ENCODE measurements around the gene NKD2. TPM values are rescaled to one million over a fixed set of nuclear protein-coding genes. Genes with fewer than 3 reads are reported as not detected.

The NKD2 gene, protein sequence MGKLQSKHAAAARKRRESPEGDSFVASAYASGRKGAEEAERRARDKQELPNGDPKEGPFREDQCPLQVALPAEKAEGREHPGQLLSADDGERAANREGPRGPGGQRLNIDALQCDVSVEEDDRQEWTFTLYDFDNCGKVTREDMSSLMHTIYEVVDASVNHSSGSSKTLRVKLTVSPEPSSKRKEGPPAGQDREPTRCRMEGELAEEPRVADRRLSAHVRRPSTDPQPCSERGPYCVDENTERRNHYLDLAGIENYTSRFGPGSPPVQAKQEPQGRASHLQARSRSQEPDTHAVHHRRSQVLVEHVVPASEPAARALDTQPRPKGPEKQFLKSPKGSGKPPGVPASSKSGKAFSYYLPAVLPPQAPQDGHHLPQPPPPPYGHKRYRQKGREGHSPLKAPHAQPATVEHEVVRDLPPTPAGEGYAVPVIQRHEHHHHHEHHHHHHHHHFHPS
- 0.57 and 2.6 TPM in 2 replicates for total RNA-seq (2021)
- percentile 11 among the genes with signal in this experiment for Bru-seq, nascent RNA
- BruChase-seq, experiment 1, labeled RNA remaining after a 2-hour chase: percentile 16 among the genes with signal in this experiment
- percentile 16 among the genes with signal in this experiment for BruChase-seq, experiment 2, labeled RNA remaining after a 6-hour chase
- long read RNA-seq, partial matches to known transcripts: 0 of 1 reads
- long read RNA-seq, other reads (novel, unspliced or antisense): 1 of 1 reads

- H3K27me3 ChIP-seq (ENCODE audit: insufficient read depth, low read depth): peaks cover 87% of the 10 kb centered on the region
- H3K79me2 ChIP-seq (ENCODE audit: low read depth): no peaks in the 10 kb centered on the region
- H3K4me1 ChIP-seq (replicated peaks; ENCODE audit: insufficient read depth): no peaks in the 10 kb centered on the region
- H3F3A ChIP-seq (ENCODE audit: insufficient read depth, low read depth): peaks cover 3% of the 10 kb centered on the region; the same call in 1 of the 2 replicates
- POLR2A ChIA-PET (ENCODE audit: unreplicated experiment): no interaction called here
- CTCF ChIA-PET: interaction anchor here (0.7 to 0.8 kb wide), 2 partner anchors 31 to 92 kb away, joined by 3 read pairs; no protein-coding TSS in a partner anchor
- peak; percentile 65 for TF ChIP-seq CTCF (conservative IDR thresholded peaks at IDR 0.05)
- TF ChIP-seq EZH2 (IDR thresholded peaks at IDR 0.05; ENCODE audit: low read depth): no peak
- no peaks in the 10 kb centered on the region for H3K9me2 ChIP-seq (ENCODE audit: insufficient read depth)
- H3K4me3 ChIP-seq: no peak within 1 kb of the TSS
- no peaks in the 10 kb centered on the region for H3K9me3 ChIP-seq (ENCODE audit: insufficient read depth, low read depth)
- no peak within 1 kb of the TSS for H3K4me2 ChIP-seq
- no peak within 1 kb of the TSS for H2AFZ ChIP-seq
- no TSS peak for BruUV-seq (replicated peaks)
- peak in 1 of 2 experiments; percentile 59 for DNase-seq
- no peak within 1 kb of the TSS for H3K27ac ChIP-seq
- intact Hi-C loops (cut with micrococcal nuclease; ENCODE audit: unreplicated experiment): no loop called here
- H3K36me3 ChIP-seq (ENCODE audit: low read depth): no peaks in the 10 kb centered on the region
- no peaks in the 10 kb centered on the region for H4K20me1 ChIP-seq (ENCODE audit: insufficient read depth)
Observed at GRCh38 chr5:1008451-1009358, at the start of gene NKD2. NKD2 (plus strand) TSS chr5:1008802; CDS start chr5:1009058, 256 bp downstream.

DNA sequence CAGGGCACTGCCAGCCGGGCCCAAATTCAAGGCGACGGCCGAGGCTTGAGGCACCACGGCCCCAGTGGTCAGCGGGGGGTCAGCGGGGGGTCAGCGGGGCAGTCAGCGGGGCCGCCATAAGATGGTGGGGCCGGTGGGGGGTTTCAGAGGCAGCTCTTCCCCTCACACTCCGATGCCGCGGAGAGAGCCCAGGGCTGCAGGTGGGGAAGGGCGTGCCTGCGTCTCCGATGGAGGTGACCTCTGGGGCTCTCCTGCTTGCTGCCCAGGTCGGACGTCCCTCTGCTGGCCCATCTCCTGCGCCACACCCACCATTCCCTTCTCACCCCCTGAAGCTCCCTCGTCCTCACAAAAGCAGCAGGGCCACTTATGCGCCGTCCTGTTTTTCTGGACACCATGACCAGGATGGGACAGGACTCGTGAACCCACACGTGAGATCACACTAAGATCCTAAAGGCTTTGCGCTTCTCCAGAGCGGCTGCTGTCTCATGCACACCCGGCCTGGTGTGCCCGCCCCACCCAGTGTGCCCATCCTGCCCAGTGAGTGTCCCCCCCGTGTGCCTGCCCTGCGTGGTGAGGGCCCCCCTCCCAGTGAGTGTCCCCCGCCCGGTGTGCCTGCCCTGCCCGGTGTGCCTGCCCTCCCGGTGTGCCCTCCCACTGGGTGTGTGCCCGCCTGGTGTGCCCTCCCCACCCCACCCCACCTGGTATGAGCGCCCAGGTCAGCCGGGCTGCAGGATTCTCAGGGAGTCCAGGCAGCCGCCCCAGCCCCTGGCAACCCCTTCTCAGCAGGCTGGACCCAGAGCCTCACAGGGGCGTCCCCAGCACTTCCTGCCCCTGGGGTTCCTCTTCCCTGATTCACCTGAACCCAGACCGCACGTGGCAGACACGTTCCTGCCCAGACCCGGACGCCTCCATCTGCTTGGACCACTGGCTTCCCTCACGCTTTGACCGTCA is 48.7 kb upstream of the NKD2 start:
- no TSS peak for BruUV-seq (replicated peaks)
- no peak overlapping the region for H3K4me3 ChIP-seq
- no peaks in the 10 kb centered on the region for H3K9me2 ChIP-seq (ENCODE audit: insufficient read depth)
- H3K79me2 ChIP-seq (ENCODE audit: low read depth): no peaks in the 10 kb centered on the region
- H3K4me2 ChIP-seq: no peak overlapping the region
- peaks cover 97% of the 10 kb centered on the region for H3K27me3 ChIP-seq (ENCODE audit: insufficient read depth, low read depth)
- H3K36me3 ChIP-seq (ENCODE audit: low read depth): no peaks in the 10 kb centered on the region
- no peaks in the 10 kb centered on the region for H3K9me3 ChIP-seq (ENCODE audit: insufficient read depth, low read depth)
- no peaks in the 10 kb centered on the region for H3K4me1 ChIP-seq (replicated peaks; ENCODE audit: insufficient read depth)
- intact Hi-C loops (cut with micrococcal nuclease; ENCODE audit: unreplicated experiment): no loop called here
- no peak overlapping the region for H3K27ac ChIP-seq
- peaks cover 4% of the 10 kb centered on the region; the same call in 1 of the 2 replicates for H4K20me1 ChIP-seq (ENCODE audit: insufficient read depth)
- ChIA-PET CTCF (interaction anchor here (1.1 kb wide), 1 partner anchor 36 kb away, joined by 3 read pairs; no protein-coding TSS in a partner anchor), POLR2A (ENCODE audit: unreplicated experiment) (interaction anchor here (0.6 kb wide), 1 partner anchor 22 kb away, joined by 3 read pairs; no protein-coding TSS in a partner anchor)
- H2AFZ ChIP-seq: no peak overlapping the region
- no peak for DNase-seq
- no peaks in the 10 kb centered on the region for H3F3A ChIP-seq (ENCODE audit: insufficient read depth, low read depth)
- TF ChIP-seq CTCF (conservative IDR thresholded peaks at IDR 0.05): no peak
- TF ChIP-seq EZH2 (IDR thresholded peaks at IDR 0.05; ENCODE audit: low read depth): no peak
